Mesenchymal stem cell (in vitro differentiated cells and primary cell): Measurements from ENCODE around the gene SLIT3.

Source experiments
- DNase-seq: peaks from one replicate; pipeline ENCODE4 v3.0.0-alpha.2; 2013
- H2AFZ ChIP-seq: one replicate; pipeline ENCODE4 v1.6.1; 2013; ENCODE audit warnings: low read depth, mild to moderate bottlenecking, control low read depth, inconsistent platforms, low read length, moderate library complexity
- H2AK5ac ChIP-seq: 2 replicates; pipeline ENCODE4 v1.6.1; 2013; ENCODE audit warnings: low read length, moderate library complexity, mild to moderate bottlenecking, inconsistent platforms; ENCODE audit not compliant: severe bottlenecking
- H2BK120ac ChIP-seq: one replicate; pipeline ENCODE4 v1.6.1; 2013; ENCODE audit warnings: low read depth, mild to moderate bottlenecking, inconsistent platforms, low read length, moderate library complexity
- H2BK12ac ChIP-seq, 2 experiments: one replicate each; pipeline ENCODE4 v1.6.1; 2013; ENCODE audit warnings: inconsistent platforms in 2 of 2, low read length in 2 of 2, mild to moderate bottlenecking in 2 of 2, moderate library complexity in 2 of 2, control low read depth in 1 of 2
- H2BK15ac ChIP-seq: one replicate; pipeline ENCODE4 v1.6.1; 2013; ENCODE audit warnings: mild to moderate bottlenecking, low read depth, inconsistent platforms; ENCODE audit not compliant: poor library complexity, severe bottlenecking
- H2BK5ac ChIP-seq: 2 replicates; pipeline ENCODE4 v1.6.1; 2013; ENCODE audit warnings: low read depth, mild to moderate bottlenecking, low read length, control low read depth, inconsistent platforms; ENCODE audit not compliant: poor library complexity, severe bottlenecking
- H3K14ac ChIP-seq, 2 experiments: one replicate each; pipeline ENCODE4 v1.6.1; 2013; ENCODE audit warnings: inconsistent platforms in 2 of 2, low read length in 2 of 2, control low read depth in 1 of 2, mild to moderate bottlenecking in 1 of 2, moderate library complexity in 1 of 2
- H3K18ac ChIP-seq, 2 experiments: one replicate each; pipeline ENCODE4 v1.6.1; 2013; ENCODE audit warnings: inconsistent platforms in 2 of 2, low read length in 2 of 2, control low read depth in 1 of 2, low read depth in 1 of 2, mild to moderate bottlenecking in 1 of 2
- H3K23ac ChIP-seq, 2 experiments: one replicate each; pipeline ENCODE4 v1.6.1; 2013; ENCODE audit warnings: inconsistent platforms in 2 of 2, low read length in 2 of 2, mild to moderate bottlenecking in 2 of 2, moderate library complexity in 2 of 2, control low read depth in 1 of 2
- H3K27ac ChIP-seq: 2 replicates; pipeline ENCODE4 v1.5.1; 2013; ENCODE audit warnings: mild to moderate bottlenecking, moderate library complexity, low read length, control low read depth, inconsistent platforms; ENCODE audit not compliant: poor library complexity, severe bottlenecking
- H3K27me3 ChIP-seq, 2 experiments: 2 replicates each; pipeline versions ENCODE4 v1.6.1 to v1.7.0; 2013; ENCODE audit warnings: low read length in 2 of 2, mild to moderate bottlenecking in 2 of 2, moderate library complexity in 2 of 2, control low read depth in 1 of 2, inconsistent platforms in 1 of 2; ENCODE audit not compliant: control insufficient read depth in 1 of 2, insufficient read depth in 1 of 2
- H3K36me3 ChIP-seq, 2 experiments: 2 replicates each; pipeline versions ENCODE4 v1.6.1 to v1.7.0; 2013; ENCODE audit warnings: low read length in 2 of 2, control low read depth in 1 of 2, inconsistent platforms in 1 of 2, low read depth in 1 of 2, mild to moderate bottlenecking in 1 of 2; ENCODE audit not compliant: insufficient read depth in 2 of 2, control insufficient read depth in 1 of 2
- H3K4ac ChIP-seq, 2 experiments: one replicate each; pipeline ENCODE4 v1.6.1; 2013; ENCODE audit warnings: inconsistent platforms in 2 of 2, low read length in 2 of 2, mild to moderate bottlenecking in 2 of 2, moderate library complexity in 2 of 2, control low read depth in 1 of 2, low read depth in 1 of 2
- H3K4me1 ChIP-seq: 2 replicates; pipeline ENCODE4 v1.6.1; 2013; ENCODE audit warnings: low read depth, low read length, control low read depth; ENCODE audit not compliant: control insufficient read depth, insufficient read depth
- H3K4me2 ChIP-seq: 2 replicates; pipeline ENCODE4 v1.6.1; 2013; ENCODE audit warnings: low read length, mild to moderate bottlenecking, inconsistent platforms; ENCODE audit not compliant: poor library complexity, severe bottlenecking
- H3K4me3 ChIP-seq, 2 experiments: 2 replicates each; pipeline versions ENCODE4 v1.5.1 to v1.7.0; 2013; ENCODE audit warnings: low read length in 2 of 2, mild to moderate bottlenecking in 2 of 2, control low read depth in 1 of 2, low read depth in 1 of 2; ENCODE audit not compliant: insufficient read depth in 1 of 2
- H3K79me1 ChIP-seq: replicated peaks from 2 replicates; pipeline ENCODE4 v1.6.1; 2013; ENCODE audit warnings: mild to moderate bottlenecking, control low read depth, low read length, inconsistent platforms; ENCODE audit not compliant: poor library complexity, severe bottlenecking
- H3K9ac ChIP-seq: 2 replicates; pipeline ENCODE4 v1.7.0; 2013; ENCODE audit warnings: mild to moderate bottlenecking, low read length, moderate library complexity
- H3K9me3 ChIP-seq: 2 replicates; pipeline ENCODE4 v1.7.0; 2013; ENCODE audit warnings: mild to moderate bottlenecking, low read length; ENCODE audit not compliant: control insufficient read depth
- H4K8ac ChIP-seq: one replicate; pipeline ENCODE4 v1.6.1; 2013; ENCODE audit warnings: inconsistent platforms, mild to moderate bottlenecking, low read length, moderate library complexity
- H4K91ac ChIP-seq: one replicate; pipeline ENCODE4 v1.6.1; 2013; ENCODE audit warnings: mild to moderate bottlenecking, low read length, inconsistent platforms
- WGBS: methylation state at CpG from one replicate; pipeline ENCODE4 v1.1.7; 2013; ENCODE audit warnings: mixed read lengths; 5-methylcytosine and 5-hydroxymethylcytosine counted together

Gene SLIT3

DNA sequence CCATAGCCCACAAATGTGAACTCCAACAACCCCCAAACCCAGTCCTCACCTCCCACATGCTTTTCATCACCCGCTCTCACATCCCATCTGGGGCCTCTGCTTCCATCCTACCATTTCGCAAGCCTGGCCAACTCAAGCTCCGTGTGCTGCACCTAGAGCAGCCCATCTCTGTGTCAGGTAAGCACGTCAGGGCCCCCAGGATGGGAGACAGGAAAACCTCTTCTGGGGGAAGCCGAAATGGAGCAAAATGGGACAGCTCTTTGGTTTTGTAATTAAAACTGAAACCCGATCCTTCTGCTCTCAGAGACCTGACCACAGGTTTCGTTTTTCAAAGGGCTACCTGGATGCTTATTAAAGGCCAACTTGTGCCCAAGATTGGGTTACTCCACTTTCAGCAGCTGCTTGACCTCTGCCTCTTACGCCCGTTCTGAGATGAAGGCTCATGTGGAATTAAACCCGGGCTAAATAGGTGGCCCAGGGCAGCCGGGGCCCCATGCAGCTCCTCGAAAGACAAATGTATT, 287.7 kb downstream of the SLIT3 start:
- no peak overlapping the region for H3K9ac ChIP-seq
- peaks cover 0 to 10% of the 10 kb centered on the region in 2 experiments for H3K36me3 ChIP-seq
- no peak overlapping the region for H2BK5ac ChIP-seq
- H3K4ac ChIP-seq: no peak overlapping the region
- H3K14ac ChIP-seq: no peak overlapping the region
- peaks cover 0 to 39% of the 10 kb centered on the region in 2 experiments for H3K27me3 ChIP-seq
- no peak overlapping the region for H4K8ac ChIP-seq
- H4K91ac ChIP-seq: no peak overlapping the region
- no peak overlapping the region for H2BK12ac ChIP-seq
- no peak overlapping the region for H2AK5ac ChIP-seq
- H2BK120ac ChIP-seq: no peak overlapping the region
- no peak overlapping the region for H2AFZ ChIP-seq
- DNase-seq: no peak
- no peaks in the 10 kb centered on the region for H3K4me1 ChIP-seq
- no peak overlapping the region for H3K18ac ChIP-seq
- H3K4me3 ChIP-seq: no peak overlapping the region
- no peak overlapping the region for H2BK15ac ChIP-seq
- WGBS: 73% methylated on average over 12 of the region's 12 CpGs
- H3K27ac ChIP-seq: no peak overlapping the region
- no peaks in the 10 kb centered on the region for H3K79me1 ChIP-seq
- no peak overlapping the region for H3K23ac ChIP-seq
- no peak overlapping the region for H3K4me2 ChIP-seq
- H3K9me3 ChIP-seq: no peaks in the 10 kb centered on the region

DNA sequence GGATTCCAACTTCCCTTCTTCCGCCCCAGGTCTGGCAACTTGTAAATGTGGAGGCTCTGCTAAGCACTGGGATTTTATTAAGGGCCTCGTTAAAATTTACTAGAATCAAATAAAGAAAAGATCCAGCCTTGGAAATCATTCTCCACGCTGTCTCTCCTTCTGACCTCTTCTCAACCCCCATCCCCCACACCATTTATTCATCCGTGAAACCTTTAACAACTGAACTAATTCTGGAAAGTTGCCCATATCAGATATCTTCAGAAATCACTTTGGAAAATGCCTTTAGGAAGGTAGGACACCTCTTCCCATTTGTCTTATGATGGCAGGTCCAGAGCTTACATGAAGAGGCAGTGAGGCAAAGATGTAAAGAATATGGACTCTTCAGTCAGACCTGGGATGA, 288.5 kb downstream of the SLIT3 start:
- no peak overlapping the region for H3K9ac ChIP-seq
- no peak overlapping the region for H3K27ac ChIP-seq
- H3K23ac ChIP-seq: no peak overlapping the region
- H2BK12ac ChIP-seq: no peak overlapping the region
- no peak for DNase-seq
- H3K4me2 ChIP-seq: no peak overlapping the region
- H3K4me3 ChIP-seq: no peak overlapping the region
- no peak overlapping the region for H3K4ac ChIP-seq
- no peaks in the 10 kb centered on the region for H3K4me1 ChIP-seq
- no peak overlapping the region for H3K18ac ChIP-seq
- H4K8ac ChIP-seq: no peak overlapping the region
- no peak overlapping the region for H3K14ac ChIP-seq
- H3K27me3 ChIP-seq: peaks cover 0 to 39% of the 10 kb centered on the region in 2 experiments
- no peak overlapping the region for H4K91ac ChIP-seq
- no peak overlapping the region for H2AK5ac ChIP-seq
- no peak overlapping the region for H2BK120ac ChIP-seq
- H3K9me3 ChIP-seq: no peaks in the 10 kb centered on the region
- WGBS: 78% methylated on average over 4 of the region's 4 CpGs
- H2BK15ac ChIP-seq: no peak overlapping the region
- H2BK5ac ChIP-seq: no peak overlapping the region
- peaks cover 0 to 8% of the 10 kb centered on the region in 2 experiments for H3K36me3 ChIP-seq
- no peak overlapping the region for H2AFZ ChIP-seq
- no peaks in the 10 kb centered on the region for H3K79me1 ChIP-seq

DNA sequence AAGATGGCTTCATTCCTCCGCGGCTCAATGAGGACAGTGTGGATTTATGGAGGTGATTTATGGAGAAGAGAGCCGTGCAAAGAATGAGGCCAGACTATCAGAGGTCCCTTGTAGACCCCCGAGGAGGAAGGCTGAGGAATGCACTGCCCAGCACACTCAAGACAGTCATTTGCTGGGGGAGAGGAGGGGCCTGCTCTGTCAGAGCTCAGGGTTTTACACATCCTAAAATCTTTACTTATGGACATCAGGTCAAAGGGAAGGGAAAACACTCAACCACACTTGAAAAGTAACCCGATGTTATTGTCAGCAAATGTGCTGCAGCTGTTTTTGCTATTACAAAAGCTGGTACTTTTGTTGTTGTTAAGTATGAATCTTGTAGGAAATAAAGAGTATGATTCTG, 289.5 kb downstream of the SLIT3 start:
- Histone ChIP-seq H3K36me3 (no peaks in the 10 kb centered on the region), H2AK5ac (no peak overlapping the region), H3K4me2 (no peak overlapping the region), H2BK120ac (no peak overlapping the region), H4K91ac (no peak overlapping the region), H3K4me1 (no peaks in the 10 kb centered on the region), H2BK15ac (no peak overlapping the region), H3K27me3 (peaks cover 0 to 31% of the 10 kb centered on the region in 2 experiments), H3K27ac (no peak overlapping the region), H2BK12ac (no peak overlapping the region), H3K79me1 (no peaks in the 10 kb centered on the region), H2AFZ (no peak overlapping the region), H3K4ac (no peak overlapping the region), H3K9me3 (no peaks in the 10 kb centered on the region), H3K23ac (no peak overlapping the region), H2BK5ac (no peak overlapping the region), H3K18ac (no peak overlapping the region), H3K4me3 (no peak overlapping the region), H4K8ac (no peak overlapping the region), H3K14ac (no peak overlapping the region), H3K9ac (no peak overlapping the region)
- no peak for DNase-seq
- WGBS: 36% methylated on average over 4 of the region's 5 CpGs

DNA sequence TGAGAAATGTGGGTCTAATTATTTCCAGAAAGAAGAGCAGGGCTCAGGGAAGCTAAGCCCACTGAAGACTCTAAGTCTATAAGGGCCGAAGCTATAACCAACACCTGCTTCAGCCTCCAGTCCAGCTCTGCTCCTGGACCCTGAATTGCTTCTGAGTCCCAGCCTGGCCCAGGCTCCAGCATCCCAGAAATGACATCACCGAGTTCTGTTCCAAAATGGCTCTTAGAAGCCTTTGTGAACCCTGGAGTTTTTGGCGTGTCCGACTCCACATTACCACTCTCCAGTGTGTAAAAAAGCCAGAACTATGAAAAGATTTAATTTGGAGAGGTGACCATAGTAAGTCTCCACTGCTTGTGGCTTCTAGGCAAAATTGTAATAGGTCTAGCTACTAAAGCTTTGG, 289.9 kb downstream of the SLIT3 start:
- Histone ChIP-seq H3K27me3 (peaks cover 0 to 29% of the 10 kb centered on the region in 2 experiments), H2BK12ac (no peak overlapping the region), H3K18ac (no peak overlapping the region), H3K14ac (no peak overlapping the region), H2BK5ac (no peak overlapping the region), H3K9ac (no peak overlapping the region), H2AK5ac (no peak overlapping the region), H3K4me3 (no peak overlapping the region), H3K9me3 (no peaks in the 10 kb centered on the region), H3K27ac (no peak overlapping the region), H2AFZ (no peak overlapping the region), H3K36me3 (no peaks in the 10 kb centered on the region), H3K79me1 (no peaks in the 10 kb centered on the region), H2BK120ac (no peak overlapping the region), H3K4ac (no peak overlapping the region), H2BK15ac (no peak overlapping the region), H3K4me2 (no peak overlapping the region), H4K91ac (no peak overlapping the region), H3K23ac (no peak overlapping the region), H3K4me1 (no peaks in the 10 kb centered on the region), H4K8ac (no peak overlapping the region)
- 86% methylated on average over 4 of the region's 4 CpGs for WGBS
- no peak for DNase-seq
